HFF-Myc (cell line): Measurements from ENCODE around the gene PDCD1LG2.

Source experiments
- DNase-seq: peaks from one replicate; pipeline ENCODE4 v3.0.0-alpha.2; 2011; ENCODE audit warnings: low read depth; ENCODE audit errors: extremely low read depth
- H3K4me3 ChIP-seq: replicated peaks from 2 replicates; pipeline ENCODE4 v1.5.1; 2011; ENCODE audit warnings: low read depth, mild to moderate bottlenecking, control low read depth, low read length
- TF ChIP-seq, protein P1 (sequence below): IDR thresholded peaks from 2 replicates; pipeline ENCODE4 v1.5.1; 2012; ENCODE audit warnings: mild to moderate bottlenecking, low read depth, low read length, control low read depth; ENCODE audit errors: missing control alignments

Gene PDCD1LG2

DNA sequence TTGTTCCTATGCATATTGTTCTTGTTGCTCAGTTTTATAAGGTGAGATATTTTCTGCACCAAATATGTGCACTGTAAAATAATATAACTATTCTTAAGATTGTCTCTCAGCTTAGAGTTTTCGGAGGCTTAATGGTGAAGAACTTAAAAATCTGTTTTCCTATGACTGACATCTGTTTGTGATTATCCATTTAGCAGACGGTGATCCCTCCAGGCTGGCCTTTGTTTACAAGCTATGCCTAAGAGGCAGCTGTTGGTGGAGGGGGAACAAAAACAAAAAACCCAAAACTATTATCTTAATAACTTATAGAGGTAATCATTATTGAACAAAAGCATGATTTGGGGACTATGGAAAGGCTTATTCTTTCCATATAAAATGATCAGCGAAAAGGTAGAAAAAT, 658 bp downstream of the PDCD1LG2 start:
- TF ChIP-seq, protein P1, sequence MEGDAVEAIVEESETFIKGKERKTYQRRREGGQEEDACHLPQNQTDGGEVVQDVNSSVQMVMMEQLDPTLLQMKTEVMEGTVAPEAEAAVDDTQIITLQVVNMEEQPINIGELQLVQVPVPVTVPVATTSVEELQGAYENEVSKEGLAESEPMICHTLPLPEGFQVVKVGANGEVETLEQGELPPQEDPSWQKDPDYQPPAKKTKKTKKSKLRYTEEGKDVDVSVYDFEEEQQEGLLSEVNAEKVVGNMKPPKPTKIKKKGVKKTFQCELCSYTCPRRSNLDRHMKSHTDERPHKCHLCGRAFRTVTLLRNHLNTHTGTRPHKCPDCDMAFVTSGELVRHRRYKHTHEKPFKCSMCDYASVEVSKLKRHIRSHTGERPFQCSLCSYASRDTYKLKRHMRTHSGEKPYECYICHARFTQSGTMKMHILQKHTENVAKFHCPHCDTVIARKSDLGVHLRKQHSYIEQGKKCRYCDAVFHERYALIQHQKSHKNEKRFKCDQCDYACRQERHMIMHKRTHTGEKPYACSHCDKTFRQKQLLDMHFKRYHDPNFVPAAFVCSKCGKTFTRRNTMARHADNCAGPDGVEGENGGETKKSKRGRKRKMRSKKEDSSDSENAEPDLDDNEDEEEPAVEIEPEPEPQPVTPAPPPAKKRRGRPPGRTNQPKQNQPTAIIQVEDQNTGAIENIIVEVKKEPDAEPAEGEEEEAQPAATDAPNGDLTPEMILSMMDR: no peak
- H3K4me3 ChIP-seq: peak overlapping the region; percentile 40
- DNase-seq: peak; percentile 61

DNA sequence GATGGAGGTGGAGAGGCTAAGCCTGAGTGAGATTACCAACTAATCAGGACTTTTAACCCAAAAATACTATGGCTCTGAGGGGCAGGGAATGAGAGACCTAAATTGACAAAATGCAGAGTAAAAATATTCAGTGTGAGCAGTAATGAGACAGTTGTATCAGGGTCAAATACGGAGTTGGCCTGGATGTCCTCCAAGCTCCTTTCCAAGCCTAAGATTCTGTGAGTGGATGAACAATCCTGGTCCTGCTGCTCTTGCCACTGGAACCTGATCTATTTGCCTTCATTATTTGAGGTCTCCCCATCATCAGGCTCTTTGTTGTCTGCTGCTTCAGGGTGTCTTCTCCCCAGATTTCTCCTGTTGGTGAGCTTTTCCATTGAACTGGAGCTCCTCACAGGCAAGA, 1.1 kb downstream of the PDCD1LG2 start:
- TF ChIP-seq, protein P1: no peak
- DNase-seq: no peak
- peak overlapping the region; percentile 40 for H3K4me3 ChIP-seq

DNA sequence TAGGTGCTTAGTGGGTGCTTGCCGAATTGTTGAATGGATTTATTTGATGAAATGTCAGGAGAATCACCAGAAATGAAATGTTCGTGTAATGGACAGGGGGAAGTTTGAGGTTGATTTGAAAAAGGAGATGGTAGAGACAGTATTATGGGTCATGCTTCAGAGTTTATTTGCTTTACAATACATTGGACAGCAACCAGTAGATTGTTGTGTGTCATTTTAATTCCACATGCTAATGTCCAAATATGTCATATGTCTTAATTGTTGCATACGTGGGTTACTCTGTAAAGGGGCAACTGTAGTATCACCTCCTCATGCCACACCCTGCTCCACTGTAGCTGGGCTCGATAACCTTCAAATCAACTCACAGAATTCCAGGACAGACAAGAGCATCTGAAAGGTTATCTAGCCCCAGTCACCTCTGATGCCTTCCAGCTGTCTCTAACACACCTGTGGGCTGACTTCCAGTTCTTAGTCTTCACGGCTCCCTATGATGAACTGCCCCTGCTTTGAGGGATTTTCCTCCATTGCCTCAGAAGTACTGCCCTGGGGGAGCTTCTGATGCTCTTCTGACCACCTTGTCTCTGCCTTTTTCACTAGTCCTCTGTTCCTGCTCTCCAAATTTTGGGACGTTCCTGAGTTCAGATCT, 1.7 kb downstream of the PDCD1LG2 start:
- no peak for DNase-seq
- peak overlapping the region; percentile 40 for H3K4me3 ChIP-seq
- TF ChIP-seq, protein P1: no peak

DNA sequence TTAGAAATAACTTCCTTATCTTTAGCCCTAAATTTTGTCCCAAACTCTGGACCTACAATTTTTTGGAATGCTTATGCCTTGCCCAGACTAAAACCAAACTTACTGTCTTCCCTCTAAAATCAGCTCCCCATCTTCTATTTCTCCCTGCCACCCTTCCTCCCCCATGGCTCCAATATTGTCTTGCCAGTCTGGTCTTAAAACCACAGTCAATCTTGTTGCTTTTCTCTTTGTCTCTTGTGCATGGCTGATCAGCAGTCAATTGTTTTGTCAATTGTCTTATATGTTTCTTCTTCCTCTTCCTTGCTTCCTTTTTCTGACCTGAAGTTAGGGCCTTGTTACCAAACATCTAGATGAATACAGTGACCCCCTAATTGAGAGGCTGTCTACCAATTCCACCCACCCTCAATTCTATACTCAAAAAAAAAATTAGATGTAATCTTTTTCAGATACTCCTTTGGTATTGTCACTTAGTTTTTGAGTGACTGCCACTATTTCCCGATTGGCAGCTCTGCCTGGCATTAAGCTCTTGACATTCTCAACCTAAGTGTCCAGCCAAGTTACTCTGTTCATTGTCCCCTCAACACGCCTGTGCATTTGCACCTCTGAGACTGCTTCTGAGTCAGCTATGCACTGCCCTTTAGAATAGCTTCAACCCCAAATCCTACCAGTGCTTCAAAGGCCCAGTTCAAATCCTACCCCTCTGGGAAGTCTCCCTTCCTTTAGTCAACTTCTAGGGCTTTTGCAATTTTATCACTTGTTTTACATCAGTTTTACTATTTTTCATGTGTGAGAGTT, 2.5 kb downstream of the PDCD1LG2 start:
- TF ChIP-seq, protein P1: no peak
- DNase-seq: no peak
- H3K4me3 ChIP-seq: no peak overlapping the region; the same call in 1 of the 2 replicates

DNA sequence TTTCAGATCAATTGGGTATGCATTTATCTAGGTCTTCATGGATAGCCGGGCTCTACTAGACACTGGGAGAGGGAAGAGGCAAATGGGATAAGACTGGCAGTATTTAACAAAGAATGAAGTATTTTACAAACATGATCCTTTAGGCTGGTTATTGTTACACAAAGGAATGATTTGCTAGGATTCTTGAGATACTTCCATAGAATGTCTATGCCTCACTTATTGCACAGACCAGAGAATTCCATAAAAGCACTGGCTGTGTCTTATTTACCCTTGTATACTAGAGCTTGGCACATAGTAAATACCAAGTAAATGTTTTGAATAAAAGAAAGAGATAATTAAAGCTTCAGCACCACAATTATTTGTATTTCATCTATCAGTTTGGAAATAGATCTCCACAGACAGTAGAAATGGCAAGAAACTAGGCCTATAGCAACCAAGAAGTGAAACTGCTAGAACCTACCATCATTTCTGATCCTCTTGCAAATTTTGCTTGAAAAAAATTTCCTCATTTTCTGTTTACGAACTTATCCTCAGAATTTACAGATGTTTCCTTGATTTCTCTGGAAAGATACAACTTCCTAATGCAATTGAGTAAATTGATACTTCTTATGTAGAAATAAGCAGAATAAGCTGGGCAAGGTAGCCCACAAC, 3.8 kb downstream of the PDCD1LG2 start:
- no peak for DNase-seq
- TF ChIP-seq, protein P1: no peak
- H3K4me3 ChIP-seq: no peak overlapping the region

DNA sequence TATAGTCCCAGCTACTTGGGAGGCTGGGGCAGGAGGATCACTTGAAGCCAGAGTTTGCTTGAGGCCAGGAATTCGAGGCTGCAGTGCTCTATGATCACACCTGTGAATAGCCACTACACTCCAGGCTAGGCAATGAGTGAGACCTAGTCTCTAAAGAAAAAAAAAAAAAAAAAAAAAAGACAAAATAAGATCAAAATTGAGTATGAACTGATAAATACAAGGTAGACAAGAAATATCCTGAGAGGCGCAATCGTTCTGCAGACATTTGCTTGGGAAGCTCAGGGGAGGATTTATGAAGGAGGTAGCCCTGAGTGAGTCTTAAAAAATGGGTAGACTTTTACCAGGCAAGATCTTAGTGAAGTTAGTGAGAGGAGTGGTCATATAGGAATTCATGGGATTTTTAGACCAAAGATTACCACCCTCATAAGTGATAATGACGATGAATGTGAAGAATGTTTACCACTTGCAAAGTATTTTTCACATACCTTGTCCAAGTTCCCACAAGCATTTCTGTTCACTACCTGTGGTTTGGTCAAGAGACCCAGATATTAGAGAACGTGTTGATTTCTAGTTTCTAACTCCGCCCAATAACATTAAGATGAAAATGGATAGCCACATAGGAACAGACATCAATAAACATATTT, 4.4 kb downstream of the PDCD1LG2 start:
- DNase-seq: no peak
- H3K4me3 ChIP-seq: no peak overlapping the region
- TF ChIP-seq, protein P1: no peak
